Measurements from ENCODE around the gene TMEM164. TPM values are rescaled to one million over a fixed set of nuclear protein-coding genes. Genes with fewer than 3 reads are reported as not detected.

The TMEM164 gene
- 22.8 and 32.5 TPM in 2 replicates for total RNA-seq (2013; cell fraction: nucleolus; rRNA removed)
- total RNA-seq (2014; rRNA removed) (8.1 and 11.1 TPM in 2 replicates), total RNA-seq (2014; rRNA removed; fragmentation: Illumina TruSeq; extraction: Trizol) (7.2 and 7.8 TPM in 2 replicates), total RNA-seq (2021) (16.8 and 18.3 TPM in 2 replicates), polyA plus RNA-seq (2011; rRNA removed) (5.2 and 6.9 TPM in 2 replicates), polyA plus RNA-seq (2014; fragmentation: Illumina TruSeq; extraction: Trizol) (13.2 and 13.7 TPM in 2 replicates), polyA plus RNA-seq (2014; fragmentation: Nextera tagmentation; extraction: Ambion mirVana) (1 to 10 TPM in 1 of 2 experiments, under 1 TPM in 1; 0.61 to 1.2 TPM), polyA plus RNA-seq (2014; rRNA removed) (8.0 and 11.5 TPM in 2 replicates), polyA plus RNA-seq (2016; fragmentation: Nextera tagmentation; extraction: Ambion mirVana) (1 to 10 TPM; 2.4 to 3.2 TPM), polyA minus RNA-seq (2011; rRNA and poly(A)+ RNA removed) (8.7 and 12.1 TPM in 2 replicates), Bru-seq, nascent RNA (percentile 65 among the genes with signal in this experiment), BruChase-seq, experiment 1, labeled RNA remaining after a 6-hour chase (percentile 68 among the genes with signal in this experiment), BruChase-seq, experiment 2, labeled RNA remaining after a 2-hour chase (percentile 65 among the genes with signal in this experiment)
- polyA plus RNA-seq (2011; ENCODE audit: low read depth): 5.2 TPM
- polyA plus RNA-seq (2011; cell fraction: cytosol; rRNA removed): 7.6 and 8.7 TPM in 2 replicates
- 10.8 and 15.1 TPM in 2 replicates for polyA plus RNA-seq (2011; cell fraction: nucleus; rRNA removed)
- polyA plus RNA-seq (2012): 7.4 and 10.6 TPM in 2 replicates
- 6.3 and 10.7 TPM in 2 replicates for polyA minus RNA-seq (2011; cell fraction: cytosol; rRNA and poly(A)+ RNA removed)
- 5.3 and 14.1 TPM in 2 replicates for polyA minus RNA-seq (2011; cell fraction: nucleus; rRNA and poly(A)+ RNA removed)
- long read RNA-seq, experiment 1, partial matches to known transcripts: 0 of 1 reads
- long read RNA-seq, experiment 1, other reads (novel, unspliced or antisense): 1 of 1 reads
- long read RNA-seq, experiment 2, partial matches to known transcripts: 0 of 5 reads
- long read RNA-seq, experiment 2, other reads (novel, unspliced or antisense): 5 of 5 reads

- Histone ChIP-seq H3K9me3 (replicated peaks; ENCODE audit: control insufficient read depth, insufficient read depth, low read length) (no peaks in the 10 kb centered on the region; the same call in 2 of the 3 replicates), H3K36me3 (ENCODE audit: control insufficient read depth in 2 of 2, insufficient read depth in 2 of 2, low read length in 1 of 2) (no peaks in the 10 kb centered on the region), H3K79me2 (ENCODE audit: control insufficient read depth, insufficient read depth, low read length) (no peaks in the 10 kb centered on the region; the same call in 1 of the 2 replicates), H3K4me2 (ENCODE audit: control insufficient read depth, insufficient read depth) (peak within 1 kb of the TSS; percentile 77), H3K27ac (ENCODE audit: control insufficient read depth, insufficient read depth) (peak within 1 kb of the TSS; percentile 45), H3K9ac (ENCODE audit: control insufficient read depth, insufficient read depth, low read length) (peak within 1 kb of the TSS; percentile 62), H3K4me3 (peak within 1 kb of the TSS; percentile 68), H4K20me1 (ENCODE audit: control insufficient read depth, insufficient read depth) (no peaks in the 10 kb centered on the region), H3K27me3 (replicated peaks in 1 of 2; ENCODE audit: control insufficient read depth in 2 of 2, insufficient read depth in 2 of 2, low read length in 1 of 2) (no peaks in the 10 kb centered on the region), H2AFZ (ENCODE audit: control insufficient read depth, low read depth, low read length) (peak within 1 kb of the TSS; percentile 72), H3K4me1 (ENCODE audit: control insufficient read depth, insufficient read depth, low read length) (peaks cover 8% of the 10 kb centered on the region)
- intact Hi-C loops (cut with micrococcal nuclease; ENCODE audit: unreplicated experiment): loop anchor here (10.0 kb wide), 2 partner anchors 142 to 468 kb away; partner anchors contain the start of gene NXT2
- no TSS peak for BruUV-seq (replicated peaks)
- RAD21 ChIA-PET (ENCODE audit: unreplicated experiment): interaction anchor here (0.9 to 1.6 kb wide), 8 partner anchors 19 to 620 kb away, joined by 3 to 5 read pairs (median 3); no protein-coding TSS in a partner anchor
- in situ Hi-C loops (cut with MboI): no loop called here
- DNase-seq (ENCODE audit: low read depth, low spot score) (peak; percentile 52), ATAC-seq (peak; percentile 89), FAIRE-seq (no peak)
- SMC1A ChIA-PET (ENCODE audit: uncharacterized antibody, unreplicated experiment): interaction anchor here (0.8 kb wide), 1 partner anchor 114 kb away, joined by 3 read pairs; no protein-coding TSS in a partner anchor
- CTCF ChIA-PET: interaction anchor here (0.8 to 1.5 kb wide), 5 partner anchors 20 to 154 kb away, joined by 3 to 6 read pairs (median 5); no protein-coding TSS in a partner anchor
- POLR2A ChIA-PET: interaction anchor here (0.6 to 1.6 kb wide), 4 partner anchors 21 to 298 kb away, joined by 3 to 6 read pairs (median 4); no protein-coding TSS in a partner anchor
- 32% methylated on average over 20 of the region's 83 CpGs for WGBS (ENCODE audit: insufficient coverage, insufficient replicate concordance, low lambda C conversion rate, missing lambda C conversion rate)
- TF ChIP-seq HDGF (IDR thresholded peaks at IDR 0.05): peak; percentile 97
- TF ChIP-seq EGR1 (IDR thresholded peaks at IDR 0.05; ENCODE audit: borderline replicate concordance in 1 of 2, low read depth in 2 of 2, low read length in 2 of 2): peak in 1 of 2 experiments; percentile 55; a peak in 1 of 3 replicates
- TF ChIP-seq SUPT20H (IDR thresholded peaks at IDR 0.05; ENCODE audit: borderline replicate concordance, control insufficient read depth, low read depth, low read length): no peak
- no peak for TF ChIP-seq SKIL (IDR thresholded peaks at IDR 0.05; ENCODE audit: low read depth, poor library complexity, severe bottlenecking)
- no peak for TF ChIP-seq HCFC1 (IDR thresholded peaks at IDR 0.05; ENCODE audit: low read length)
- TF ChIP-seq TCF3 (IDR thresholded peaks at IDR 0.05; ENCODE audit: borderline replicate concordance, insufficient read depth, low read depth, low read length): no peak
- no peak for TF ChIP-seq SMAD5 (IDR thresholded peaks at IDR 0.05; ENCODE audit: low read depth)
- peak; percentile 48 to 63; a peak in 1 of 4 replicates for TF ChIP-seq BHLHE40 (IDR thresholded peaks at IDR 0.05; ENCODE audit: borderline replicate concordance in 1 of 2, low read depth in 2 of 2, low read length in 1 of 2)
- peak; percentile 99 for TF ChIP-seq NFXL1 (IDR thresholded peaks at IDR 0.05; ENCODE audit: borderline replicate concordance)
- TF ChIP-seq MYC (IDR thresholded peaks at IDR 0.05; ENCODE audit: insufficient read depth, insufficient read length, insufficient replicate concordance, low read length, severe bottlenecking): peak; percentile 7
- peak; percentile 39; the same call in 1 of the 2 replicates for TF ChIP-seq MAX (IDR thresholded peaks at IDR 0.05; ENCODE audit: low read depth, low read length)
- TF ChIP-seq MLLT1 (IDR thresholded peaks at IDR 0.05): peak; percentile 47; the same call in 1 of the 2 replicates
- TF ChIP-seq NBN (IDR thresholded peaks at IDR 0.05): peak; percentile 94
Observed at GRCh38 chrX:110002300-110003166, at the start of gene TMEM164. Gene TMEM164, plus strand, starts transcription at chrX:110003114. Its CDS starts 661 bp downstream, at chrX:110003775.

Measured in GM12878 (cell line).